AG04449 (cell line): ENCODE measurements around the gene DENND6A.

ENCODE experiments used
- CTCF ChIA-PET: fragments of 350-600 bp; formaldehyde crosslinking; extraction: SDS; loops from one replicate; lab custom pipeline; 2021; ENCODE audit warnings: antibody characterized with exemption; lab: Yijun Ruan, JAX
- POLR2A ChIA-PET: fragments of 400-600, 350-600 bp; formaldehyde crosslinking; extraction: SDS; loops from one replicate; lab custom pipeline; 2020; ENCODE audit warnings: antibody characterized with exemption, inconsistent platforms; lab: Yijun Ruan, JAX
- DNase-seq: peaks from one replicate; pipeline ENCODE4 v3.0.0-alpha.2; 2010; ENCODE audit warnings: low read depth, low spot score
- H3K4me3 ChIP-seq: 2 replicates; pipeline ENCODE4 v1.5.1; 2011; ENCODE audit warnings: low read depth, mild to moderate bottlenecking, control low read depth, low read length
- CTCF ChIP-seq: IDR thresholded peaks from one replicate; pipeline ENCODE4 v1.5.1; 2011; ENCODE audit warnings: mild to moderate bottlenecking, moderate library complexity, low read length, control low read depth, inconsistent platforms; ENCODE audit not compliant: insufficient read depth; ENCODE audit errors: missing control alignments

The DENND6A gene

GRCh38 chr3:57658536-57658935 is 34.3 kb downstream of the DENND6A start:
- TF ChIP-seq CTCF, result no peak
- POLR2A ChIA-PET, result no interaction called here
- CTCF ChIA-PET, result no interaction called here
- DNase-seq, result no peak
- H3K4me3 ChIP-seq, result no peak overlapping the region

- TF ChIP-seq CTCF, result no peak
- CTCF ChIA-PET, result no interaction called here
- H3K4me3 ChIP-seq, result no peak overlapping the region
- POLR2A ChIA-PET, result no interaction called here
- DNase-seq, result no peak
Measured at GRCh38 chr3:57655727-57656126, 37.1 kb downstream of the DENND6A start.

- no peak for TF ChIP-seq CTCF
- POLR2A ChIA-PET, result no interaction called here
- CTCF ChIA-PET, result no interaction called here
Measured at GRCh38 chr3:57654267-57654666, 38.6 kb downstream of the DENND6A start.

GRCh38 chr3:57652203-57652602 is 40.7 kb downstream of the DENND6A start:
- POLR2A ChIA-PET, result no interaction called here
- CTCF ChIA-PET, result interaction anchor here (0.8 to 1.0 kb wide), 2 partner anchors 16 to 28 kb away, joined by 3 to 4 read pairs; no protein-coding TSS in a partner anchor
- no peak overlapping the region for H3K4me3 ChIP-seq
- TF ChIP-seq CTCF, result no peak
- no peak for DNase-seq

More at GRCh38 chr3:57654267-57654666, 38.6 kb downstream of the DENND6A start:
- DNase-seq, result no peak
- no peak overlapping the region for H3K4me3 ChIP-seq

- TF ChIP-seq CTCF, result no peak
- CTCF ChIA-PET, result interaction anchor here (0.7 to 1.9 kb wide), 3 partner anchors 179 to 250 kb away, joined by 3 to 16 read pairs (median 6); no protein-coding TSS in a partner anchor
- no peak for DNase-seq
- POLR2A ChIA-PET, result no interaction called here
- no peak overlapping the region for H3K4me3 ChIP-seq
Measured at GRCh38 chr3:57647292-57647940, 45.5 kb downstream of the DENND6A start.

- H3K4me3 ChIP-seq, result no peak overlapping the region
- POLR2A ChIA-PET, result no interaction called here
- no peak for DNase-seq
- TF ChIP-seq CTCF, result no peak
- CTCF ChIA-PET, result interaction anchor here (1.2 to 1.9 kb wide), 2 partner anchors 179 to 207 kb away, joined by 6 to 16 read pairs; no protein-coding TSS in a partner anchor
Measured at GRCh38 chr3:57646723-57647122, 46.2 kb downstream of the DENND6A start.
